Urinary bladder (tissue), 4 donors: ENCODE results near the gene NCKIPSD. TPM values are rescaled to one million over a fixed set of nuclear protein-coding genes. Genes with fewer than 3 reads are reported as not detected.

Source experiments
- DNase-seq: peaks from one replicate; pipeline ENCODE4 v3.0.0-alpha.2; 2015; ENCODE audit errors: extremely low spot score
- H3K27ac ChIP-seq: one replicate; pipeline ENCODE4 v1.5.1; 2013; ENCODE audit warnings: low read depth, mild to moderate bottlenecking, moderate library complexity
- H3K36me3 ChIP-seq: one replicate; pipeline ENCODE4 v1.6.1; 2013; ENCODE audit warnings: mild to moderate bottlenecking, moderate library complexity; ENCODE audit not compliant: insufficient read depth
- H3K4me1 ChIP-seq: one replicate; pipeline ENCODE4 v1.6.1; 2013; ENCODE audit warnings: mild to moderate bottlenecking, moderate library complexity; ENCODE audit not compliant: insufficient read depth
- H3K4me3 ChIP-seq: one replicate; pipeline ENCODE4 v1.5.1; 2013; ENCODE audit warnings: low read depth, low read length
- WGBS: extraction: QIAGEN DNeasy Blood & Tissue Kit; methylation state at CpG from one replicate; pipeline ENCODE4 v1.1.7; 2013; 5-methylcytosine and 5-hydroxymethylcytosine counted together
- polyA plus RNA-seq: library from polyadenylated mRNA; stranded (reverse); fragments of 200-250 nt; gene quantifications from one replicate; pipeline ENCODE4 v1.2.3, GENCODE V29; 2013
- total RNA-seq: library from RNA; depleted of rRNA; stranded (reverse); fragments of >200 nt; gene quantifications from one replicate; pipeline ENCODE4 v1.2.3, GENCODE V29; 2014
- donor health status: healthy with polysubstance abuse.
- donor health status: healthy.

The NCKIPSD gene
- total and polyA plus RNA-seq, 2 donors: 8.6 to 18.1 TPM

GRCh38 chr3:48639944-48640606 is 45.6 kb downstream of the NCKIPSD start:
- H3K4me1 ChIP-seq: no peaks in the 10 kb centered on the region
- WGBS: 85% methylated on average over 38 of the region's 38 CpGs
- no peak overlapping the region for H3K27ac ChIP-seq
- H3K4me3 ChIP-seq: no peak overlapping the region
- DNase-seq: no peak
- no peaks in the 10 kb centered on the region for H3K36me3 ChIP-seq

GRCh38 chr3:48637305-48637704 is 48.4 kb downstream of the NCKIPSD start:
- 55% methylated on average over 6 of the region's 6 CpGs for WGBS
- Histone ChIP-seq H3K36me3 (no peaks in the 10 kb centered on the region), H3K27ac (no peak overlapping the region), H3K4me3 (no peak overlapping the region), H3K4me1 (no peaks in the 10 kb centered on the region)
- DNase-seq: no peak

GRCh38 chr3:48636149-48636655 is 49.5 kb downstream of the NCKIPSD start:
- no peak for DNase-seq

GRCh38 chr3:48635222-48636021 is 50.3 kb downstream of the NCKIPSD start, which contains the start of gene SLC26A6:
TSS of gene SLC26A6 (minus strand) at chr3:48635461. CDS start at chr3:48635393, 68 bp downstream.
- Histone ChIP-seq H3K27ac (no peak within 1 kb of the TSS), H3K36me3 (no peaks in the 10 kb centered on the region), H3K4me1 (no peaks in the 10 kb centered on the region), H3K4me3 (peak within 1 kb of the TSS; percentile 61)
- under 1% methylated on average over 68 of the region's 68 CpGs for WGBS
- DNase-seq: peak; percentile 86

More at GRCh38 chr3:48636149-48636655, 49.5 kb downstream of the NCKIPSD start:
- no peaks in the 10 kb centered on the region for H3K36me3 ChIP-seq
- 43% methylated on average over 10 of the region's 10 CpGs for WGBS
- no peak overlapping the region for H3K27ac ChIP-seq
- no peaks in the 10 kb centered on the region for H3K4me1 ChIP-seq
- peak overlapping the region; percentile 61 for H3K4me3 ChIP-seq

- DNase-seq: no peak
- Histone ChIP-seq H3K4me3 (peak overlapping the region; percentile 61), H3K4me1 (no peaks in the 10 kb centered on the region), H3K36me3 (no peaks in the 10 kb centered on the region), H3K27ac (no peak overlapping the region)
- 3% methylated on average over 30 of the region's 30 CpGs for WGBS
Observed at GRCh38 chr3:48634661-48635221, 51.0 kb downstream of the NCKIPSD start.

GRCh38 chr3:48633743-48634142 is 52.0 kb downstream of the NCKIPSD start:
- no peak overlapping the region for H3K27ac ChIP-seq
- H3K4me3 ChIP-seq: no peak overlapping the region
- no peaks in the 10 kb centered on the region for H3K36me3 ChIP-seq
- H3K4me1 ChIP-seq: no peaks in the 10 kb centered on the region
- no peak for DNase-seq
- 94% methylated on average over 2 of the region's 2 CpGs for WGBS

- WGBS: 94% methylated on average over 15 of the region's 15 CpGs
Observed at GRCh38 chr3:48633256-48633655, 52.5 kb downstream of the NCKIPSD start.

GRCh38 chr3:48631516-48632448 is 53.9 kb downstream of the NCKIPSD start:
- H3K36me3 ChIP-seq: no peaks in the 10 kb centered on the region
- no peak overlapping the region for H3K27ac ChIP-seq
- no peak overlapping the region for H3K4me3 ChIP-seq
- no peak for DNase-seq
- 90% methylated on average over 22 of the region's 22 CpGs for WGBS
- H3K4me1 ChIP-seq: no peaks in the 10 kb centered on the region

More at GRCh38 chr3:48633256-48633655, 52.5 kb downstream of the NCKIPSD start:
- no peaks in the 10 kb centered on the region for H3K4me1 ChIP-seq
- H3K27ac ChIP-seq: no peak overlapping the region
- H3K36me3 ChIP-seq: no peaks in the 10 kb centered on the region
- DNase-seq: no peak
- H3K4me3 ChIP-seq: no peak overlapping the region

GRCh38 chr3:48630833-48631232 is 54.9 kb downstream of the NCKIPSD start:
- no peak overlapping the region for H3K27ac ChIP-seq
- no peak overlapping the region for H3K4me3 ChIP-seq
- no peaks in the 10 kb centered on the region for H3K36me3 ChIP-seq
- WGBS: 91% methylated on average over 12 of the region's 12 CpGs
- no peak for DNase-seq
- no peaks in the 10 kb centered on the region for H3K4me1 ChIP-seq

GRCh38 chr3:48630407-48630806 is 55.3 kb downstream of the NCKIPSD start:
- Histone ChIP-seq H3K4me1 (no peaks in the 10 kb centered on the region), H3K36me3 (no peaks in the 10 kb centered on the region), H3K27ac (no peak overlapping the region), H3K4me3 (no peak overlapping the region)
- WGBS: 95% methylated on average over 8 of the region's 8 CpGs
- DNase-seq: no peak

GRCh38 chr3:48629894-48630293 is 55.8 kb downstream of the NCKIPSD start:
- DNase-seq: no peak
- Histone ChIP-seq H3K27ac (no peak overlapping the region), H3K36me3 (no peaks in the 10 kb centered on the region), H3K4me3 (no peak overlapping the region), H3K4me1 (no peaks in the 10 kb centered on the region)
- WGBS: 96% methylated on average over 12 of the region's 12 CpGs

- Histone ChIP-seq H3K36me3 (no peaks in the 10 kb centered on the region), H3K4me1 (no peaks in the 10 kb centered on the region), H3K4me3 (no peak overlapping the region), H3K27ac (no peak overlapping the region)
- WGBS: 84% methylated on average over 13 of the region's 13 CpGs
- DNase-seq: no peak
Observed at GRCh38 chr3:48628277-48629017, 57.3 kb downstream of the NCKIPSD start.
